ENCODE results near the gene KMT2B. TPM values are rescaled to one million over a fixed set of nuclear protein-coding genes. Genes with fewer than 3 reads are reported as not detected.

KMT2B gene, protein sequence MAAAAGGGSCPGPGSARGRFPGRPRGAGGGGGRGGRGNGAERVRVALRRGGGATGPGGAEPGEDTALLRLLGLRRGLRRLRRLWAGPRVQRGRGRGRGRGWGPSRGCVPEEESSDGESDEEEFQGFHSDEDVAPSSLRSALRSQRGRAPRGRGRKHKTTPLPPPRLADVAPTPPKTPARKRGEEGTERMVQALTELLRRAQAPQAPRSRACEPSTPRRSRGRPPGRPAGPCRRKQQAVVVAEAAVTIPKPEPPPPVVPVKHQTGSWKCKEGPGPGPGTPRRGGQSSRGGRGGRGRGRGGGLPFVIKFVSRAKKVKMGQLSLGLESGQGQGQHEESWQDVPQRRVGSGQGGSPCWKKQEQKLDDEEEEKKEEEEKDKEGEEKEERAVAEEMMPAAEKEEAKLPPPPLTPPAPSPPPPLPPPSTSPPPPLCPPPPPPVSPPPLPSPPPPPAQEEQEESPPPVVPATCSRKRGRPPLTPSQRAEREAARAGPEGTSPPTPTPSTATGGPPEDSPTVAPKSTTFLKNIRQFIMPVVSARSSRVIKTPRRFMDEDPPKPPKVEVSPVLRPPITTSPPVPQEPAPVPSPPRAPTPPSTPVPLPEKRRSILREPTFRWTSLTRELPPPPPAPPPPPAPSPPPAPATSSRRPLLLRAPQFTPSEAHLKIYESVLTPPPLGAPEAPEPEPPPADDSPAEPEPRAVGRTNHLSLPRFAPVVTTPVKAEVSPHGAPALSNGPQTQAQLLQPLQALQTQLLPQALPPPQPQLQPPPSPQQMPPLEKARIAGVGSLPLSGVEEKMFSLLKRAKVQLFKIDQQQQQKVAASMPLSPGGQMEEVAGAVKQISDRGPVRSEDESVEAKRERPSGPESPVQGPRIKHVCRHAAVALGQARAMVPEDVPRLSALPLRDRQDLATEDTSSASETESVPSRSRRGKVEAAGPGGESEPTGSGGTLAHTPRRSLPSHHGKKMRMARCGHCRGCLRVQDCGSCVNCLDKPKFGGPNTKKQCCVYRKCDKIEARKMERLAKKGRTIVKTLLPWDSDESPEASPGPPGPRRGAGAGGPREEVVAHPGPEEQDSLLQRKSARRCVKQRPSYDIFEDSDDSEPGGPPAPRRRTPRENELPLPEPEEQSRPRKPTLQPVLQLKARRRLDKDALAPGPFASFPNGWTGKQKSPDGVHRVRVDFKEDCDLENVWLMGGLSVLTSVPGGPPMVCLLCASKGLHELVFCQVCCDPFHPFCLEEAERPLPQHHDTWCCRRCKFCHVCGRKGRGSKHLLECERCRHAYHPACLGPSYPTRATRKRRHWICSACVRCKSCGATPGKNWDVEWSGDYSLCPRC (N-terminal part only)
- 10 to 100 TPM; 10.5 to 23.1 (median 15.0) TPM for total RNA-seq
- long read RNA-seq, partial matches to known transcripts, result 1 of 2 reads
- long read RNA-seq, other reads (novel, unspliced or antisense), result 1 of 2 reads

DNA sequence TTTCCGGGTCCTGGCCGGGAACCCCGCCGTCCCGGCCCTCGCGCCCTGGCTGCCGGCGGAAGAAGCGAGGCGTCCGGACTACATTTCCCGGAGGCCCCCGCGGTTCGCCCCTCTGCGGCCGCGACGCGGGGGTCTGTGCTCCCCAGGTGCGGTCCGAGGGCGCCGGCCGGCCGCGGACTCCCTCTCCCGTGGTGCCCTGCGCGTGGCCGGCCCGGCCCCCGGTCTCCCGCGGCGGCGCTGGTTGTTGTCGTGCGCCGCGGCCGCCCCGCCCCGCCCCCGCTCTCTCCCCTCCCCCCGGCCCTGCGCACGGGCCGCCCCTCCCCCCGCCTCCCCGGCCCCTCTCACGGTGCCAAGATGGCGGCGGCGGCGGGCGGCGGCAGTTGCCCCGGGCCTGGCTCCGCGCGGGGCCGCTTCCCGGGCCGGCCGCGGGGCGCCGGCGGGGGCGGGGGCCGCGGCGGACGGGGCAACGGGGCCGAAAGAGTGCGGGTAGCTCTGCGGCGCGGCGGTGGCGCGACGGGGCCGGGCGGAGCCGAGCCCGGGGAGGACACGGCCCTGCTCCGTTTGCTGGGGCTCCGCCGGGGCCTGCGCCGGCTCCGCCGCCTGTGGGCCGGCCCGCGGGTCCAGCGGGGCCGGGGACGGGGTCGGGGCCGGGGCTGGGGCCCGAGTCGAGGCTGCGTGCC, at the start of gene KMT2B:
KMT2B (plus strand) TSS at position 339 of the 680 bp plus-strand sequence; CDS start at position 355, 16 bp downstream.
- H3K36me3 ChIP-seq, result peaks cover 0 to 15% (median 5%) of the 10 kb centered on the region in 4 donors
- H3K27ac ChIP-seq, result peak within 1 kb of the TSS; percentile 72 to 91 (median 88)
- no peaks in the 10 kb centered on the region for H3K9me3 ChIP-seq
- H3K27me3 ChIP-seq, result no peaks in the 10 kb centered on the region
- intact Hi-C loops (cut with DNase I), result no loop called here
- ATAC-seq (peak in 2 of 4 donors; percentile 72 to 78), DNase-seq (no peak)
- no peak for TF ChIP-seq POLR2A (IDR thresholded peaks at IDR 0.05)
- TF ChIP-seq, protein P1, sequence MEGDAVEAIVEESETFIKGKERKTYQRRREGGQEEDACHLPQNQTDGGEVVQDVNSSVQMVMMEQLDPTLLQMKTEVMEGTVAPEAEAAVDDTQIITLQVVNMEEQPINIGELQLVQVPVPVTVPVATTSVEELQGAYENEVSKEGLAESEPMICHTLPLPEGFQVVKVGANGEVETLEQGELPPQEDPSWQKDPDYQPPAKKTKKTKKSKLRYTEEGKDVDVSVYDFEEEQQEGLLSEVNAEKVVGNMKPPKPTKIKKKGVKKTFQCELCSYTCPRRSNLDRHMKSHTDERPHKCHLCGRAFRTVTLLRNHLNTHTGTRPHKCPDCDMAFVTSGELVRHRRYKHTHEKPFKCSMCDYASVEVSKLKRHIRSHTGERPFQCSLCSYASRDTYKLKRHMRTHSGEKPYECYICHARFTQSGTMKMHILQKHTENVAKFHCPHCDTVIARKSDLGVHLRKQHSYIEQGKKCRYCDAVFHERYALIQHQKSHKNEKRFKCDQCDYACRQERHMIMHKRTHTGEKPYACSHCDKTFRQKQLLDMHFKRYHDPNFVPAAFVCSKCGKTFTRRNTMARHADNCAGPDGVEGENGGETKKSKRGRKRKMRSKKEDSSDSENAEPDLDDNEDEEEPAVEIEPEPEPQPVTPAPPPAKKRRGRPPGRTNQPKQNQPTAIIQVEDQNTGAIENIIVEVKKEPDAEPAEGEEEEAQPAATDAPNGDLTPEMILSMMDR (IDR thresholded peaks at IDR 0.05), result no peak
- peaks cover 0 to 21% (median 6%) of the 10 kb centered on the region in 4 donors for H3K4me1 ChIP-seq
- no CpG with 5 or more reads among the region's 109 CpGs for WGBS (ENCODE audit: insufficient coverage, low coverage, low lambda C conversion rate, missing lambda C conversion rate)
- H3K4me3 ChIP-seq, result peak within 1 kb of the TSS; percentile 88 to 95 (median 92)

DNA sequence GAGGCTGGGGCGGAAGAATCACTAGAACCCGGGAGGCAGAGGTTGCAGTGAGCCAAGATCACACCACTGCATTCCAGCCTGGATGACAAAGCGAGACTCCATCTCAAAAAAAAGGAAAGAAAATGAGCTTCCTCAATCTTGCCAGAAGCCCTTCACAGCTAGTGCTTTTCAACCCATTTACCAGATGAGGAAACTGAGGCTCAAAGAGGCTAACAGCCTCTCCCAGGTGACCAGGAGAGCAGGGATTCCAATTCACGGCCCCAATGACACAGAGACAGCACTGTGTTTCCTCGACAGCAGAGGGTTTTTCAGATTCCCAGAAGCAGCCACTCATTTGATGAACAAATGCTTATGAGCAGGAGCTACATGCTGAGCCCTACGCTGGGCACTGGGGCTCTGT, 48.2 kb upstream of the KMT2B start:
- intact Hi-C loops (cut with DNase I), result no loop called here
- H3K4me1 ChIP-seq, result peaks cover 0 to 5% (median 0%) of the 10 kb centered on the region in 4 donors
- no peak overlapping the region for H3K27ac ChIP-seq
- H3K36me3 ChIP-seq, result no peaks in the 10 kb centered on the region
- 78% methylated on average over 4 of the region's 6 CpGs for WGBS (ENCODE audit: insufficient coverage, low coverage, low lambda C conversion rate, missing lambda C conversion rate)
- H3K9me3 ChIP-seq, result no peaks in the 10 kb centered on the region
- TF ChIP-seq POLR2A (IDR thresholded peaks at IDR 0.05), result no peak
- TF ChIP-seq, protein P1 (IDR thresholded peaks at IDR 0.05), result no peak
- H3K27me3 ChIP-seq, result no peaks in the 10 kb centered on the region
- DNase-seq (no peak), ATAC-seq (no peak)
- H3K4me3 ChIP-seq, result no peak overlapping the region

DNA sequence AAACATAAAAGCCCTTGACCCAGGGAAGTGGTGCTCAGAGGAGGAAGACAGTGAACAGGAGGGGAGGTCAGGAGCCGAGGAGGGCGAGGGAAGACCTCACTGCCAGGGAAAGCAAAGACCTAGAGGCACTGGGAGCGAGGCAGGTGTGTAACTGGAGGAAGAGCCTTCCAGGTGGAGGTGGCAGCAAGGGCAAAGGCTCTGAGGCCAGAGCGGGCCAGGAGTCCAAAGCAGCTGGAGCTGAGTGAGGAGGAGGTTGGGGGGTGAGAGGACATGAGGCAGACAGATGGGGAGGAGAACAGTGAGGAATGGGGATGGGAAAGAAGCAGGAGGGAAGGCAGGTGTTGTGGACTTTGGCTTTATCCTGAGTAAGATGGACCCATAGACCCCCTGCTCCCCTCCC, 47.8 kb upstream of the KMT2B start:
- intact Hi-C loops (cut with DNase I), result no loop called here
- TF ChIP-seq, protein P1 (IDR thresholded peaks at IDR 0.05), result no peak
- TF ChIP-seq POLR2A (IDR thresholded peaks at IDR 0.05), result no peak
- no peak for DNase-seq
- 51% methylated on average over 4 of the region's 4 CpGs for WGBS (ENCODE audit: insufficient coverage, low coverage, low lambda C conversion rate, missing lambda C conversion rate)
- ATAC-seq, result no peak
- no peaks in the 10 kb centered on the region for H3K27me3 ChIP-seq
- H3K4me1 ChIP-seq, result peaks cover 0 to 5% (median 0%) of the 10 kb centered on the region in 4 donors
- H3K27ac ChIP-seq, result no peak overlapping the region
- no peaks in the 10 kb centered on the region for H3K9me3 ChIP-seq
- H3K4me3 ChIP-seq, result no peak overlapping the region
- no peaks in the 10 kb centered on the region for H3K36me3 ChIP-seq

All from right lobe of liver (tissue), 6 donors.